GM19023 (cell line): ENCODE measurements around the gene AP2A1.

ENCODE experiments used
- ATAC-seq: cut with Tn5 transposase; IDR thresholded peaks from one replicate; pipeline ENCODE4 v1.9.1; 2021; ENCODE audit warnings: mild to moderate bottlenecking, moderate library complexity; ENCODE audit not compliant: unreplicated experiment

The AP2A1 gene

GRCh38 chr19:49764341-49764740 lies 2.5 kb upstream of the AP2A1 start:
- ATAC-seq, result no peak

- peak; percentile 91 for ATAC-seq
These were observed 533 bp upstream of the AP2A1 start for GRCh38 chr19:49766007-49766929.

GRCh38 chr19:49767381-49767780 lies 580 bp downstream of the AP2A1 start:
- no peak for ATAC-seq

- ATAC-seq, result no peak
These were observed 1.3 kb downstream of the AP2A1 start for GRCh38 chr19:49767967-49768581.

GRCh38 chr19:49770529-49770928 lies 3.7 kb downstream of the AP2A1 start:
- no peak for ATAC-seq

- ATAC-seq, result no peak
These were observed 4.9 kb downstream of the AP2A1 start for GRCh38 chr19:49771674-49772139.

GRCh38 chr19:49772850-49773432 lies 6.1 kb downstream of the AP2A1 start:
- ATAC-seq, result no peak

- no peak for ATAC-seq
These were observed 7.0 kb downstream of the AP2A1 start for GRCh38 chr19:49773663-49774350.

- ATAC-seq, result no peak
These were observed 8.2 kb downstream of the AP2A1 start for GRCh38 chr19:49774969-49775368.

GRCh38 chr19:49775742-49776370 lies 9.1 kb downstream of the AP2A1 start:
- no peak for ATAC-seq

- ATAC-seq, result no peak
These were observed 9.6 kb downstream of the AP2A1 start for GRCh38 chr19:49776371-49776764.

GRCh38 chr19:49779731-49780555 lies 13.1 kb downstream of the AP2A1 start:
- ATAC-seq, result no peak

- no peak for ATAC-seq
These were observed 14.1 kb downstream of the AP2A1 start for GRCh38 chr19:49780861-49781260.

GRCh38 chr19:49781394-49781793 lies 14.6 kb downstream of the AP2A1 start:
- ATAC-seq, result no peak

GRCh38 chr19:49782515-49782914 lies 15.7 kb downstream of the AP2A1 start:
- ATAC-seq, result no peak

GRCh38 chr19:49786376-49786820 lies 19.6 kb downstream of the AP2A1 start:
- no peak for ATAC-seq

- ATAC-seq, result no peak
These were observed 20.9 kb downstream of the AP2A1 start for GRCh38 chr19:49787746-49788145.

- no peak for ATAC-seq
These were observed 22.1 kb downstream of the AP2A1 start for GRCh38 chr19:49788857-49789256.

- ATAC-seq, result no peak
These were observed 24.1 kb downstream of the AP2A1 start for GRCh38 chr19:49790866-49791265.
